Amniotic stem cell (primary cell): ENCODE data around the gene SLC25A21.

Experiments
- DNase-seq: peaks from one replicate; lab custom pipeline; 2025; lab: John Stamatoyannopoulos, UW

The SLC25A21 gene

DNA sequence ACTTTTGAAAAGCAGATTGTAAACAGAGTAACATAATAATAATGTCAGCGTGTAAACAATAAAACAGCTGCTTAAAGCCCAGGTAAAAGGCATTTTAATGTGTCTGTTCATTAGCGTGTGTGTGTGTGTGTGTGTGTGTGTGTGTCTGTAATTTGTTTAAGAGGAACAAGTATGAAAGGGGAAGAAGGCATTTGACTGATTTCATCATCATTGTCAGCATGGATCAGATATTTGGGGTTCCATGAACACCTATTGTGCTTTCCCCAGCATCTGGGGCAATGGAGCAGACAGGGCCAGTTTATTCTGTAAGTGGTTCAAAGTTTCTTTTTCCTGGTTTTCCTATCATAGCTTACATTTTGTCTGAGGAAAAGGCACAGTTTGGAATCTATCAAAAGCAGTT is 28.9 kb downstream of the SLC25A21 start:
- DNase-seq: no peak

DNA sequence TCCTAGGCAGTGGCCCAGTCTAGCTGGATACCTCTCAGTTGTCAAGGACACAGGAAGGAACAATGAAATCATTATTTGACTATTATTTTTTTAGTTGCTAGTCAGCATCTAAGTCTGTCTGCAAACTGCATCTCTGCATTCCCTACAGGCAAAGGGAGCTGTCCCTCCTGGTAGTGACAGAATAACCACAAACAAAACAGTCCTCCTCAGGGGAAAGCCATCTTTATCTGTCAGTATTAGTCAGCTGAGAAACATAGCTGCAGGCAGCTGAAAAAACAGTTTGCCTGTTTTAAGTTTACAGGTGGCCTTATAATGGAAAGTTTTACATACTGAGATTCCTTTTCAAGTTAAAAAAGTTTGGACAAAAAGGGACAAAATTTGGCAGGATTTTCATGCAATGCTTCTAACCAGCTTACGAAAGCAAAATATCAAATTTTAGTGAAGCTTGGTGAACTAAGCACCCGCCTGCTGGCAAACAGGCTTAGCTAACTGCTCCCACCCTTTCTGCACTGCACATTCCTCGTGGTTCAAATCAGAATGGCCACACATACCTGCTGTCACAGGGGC is 29.5 kb downstream of the SLC25A21 start:
- no peak for DNase-seq

DNA sequence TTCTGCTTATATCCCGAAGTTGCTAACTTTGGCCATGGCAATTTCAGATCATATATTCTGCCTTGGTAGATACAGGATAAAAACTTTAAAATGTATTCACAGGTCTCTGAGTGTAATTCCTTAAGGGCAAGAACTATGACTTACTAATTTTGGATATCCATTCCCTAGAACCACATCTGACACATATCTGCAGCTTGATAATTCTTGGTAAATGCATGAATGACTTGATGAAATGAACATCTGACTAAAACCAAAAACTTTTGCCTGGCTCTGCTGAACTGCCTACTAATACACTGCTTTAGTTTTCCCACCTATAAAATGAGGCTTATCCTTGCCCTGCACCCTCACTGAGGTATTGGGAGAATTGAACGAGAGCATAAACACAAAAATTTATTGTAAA is 32.2 kb downstream of the SLC25A21 start:
- no peak for DNase-seq

DNA sequence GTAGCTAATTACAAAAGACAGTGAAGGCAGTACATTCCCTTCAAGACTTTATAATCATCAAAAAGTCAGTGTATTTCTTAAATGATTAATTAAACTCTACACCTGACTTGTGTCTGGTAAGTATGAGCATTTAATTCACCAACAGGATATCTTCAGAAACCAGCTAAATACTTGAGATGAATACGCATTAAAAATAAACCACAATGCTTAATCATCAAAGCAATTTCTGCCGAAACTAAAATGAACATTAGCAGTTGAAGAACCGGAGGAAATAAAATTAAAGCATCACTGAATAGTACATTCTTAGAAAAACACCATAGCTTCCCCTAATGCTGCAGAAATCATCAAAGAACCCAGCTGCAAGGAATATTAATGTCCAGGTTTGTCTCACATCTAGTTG is 32.7 kb downstream of the SLC25A21 start:
- DNase-seq: no peak

DNA sequence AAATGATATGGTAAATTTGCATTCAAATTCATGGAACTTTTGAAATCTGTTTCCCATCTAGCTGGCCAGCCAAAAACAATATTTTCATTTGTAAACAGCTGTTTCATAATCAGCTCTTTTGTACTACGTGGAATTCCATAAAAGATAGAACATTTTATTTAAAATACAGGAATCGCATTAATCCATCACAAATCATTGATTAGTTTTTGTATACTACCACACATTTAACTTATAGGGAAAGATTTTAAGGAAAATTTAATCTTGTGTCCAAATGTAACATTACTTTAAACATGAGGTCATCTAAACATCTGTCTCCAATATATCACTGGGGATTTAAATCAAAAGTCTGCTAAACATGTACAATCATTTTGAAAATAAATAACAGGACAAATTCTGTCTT is 33.5 kb downstream of the SLC25A21 start:
- no peak for DNase-seq

DNA sequence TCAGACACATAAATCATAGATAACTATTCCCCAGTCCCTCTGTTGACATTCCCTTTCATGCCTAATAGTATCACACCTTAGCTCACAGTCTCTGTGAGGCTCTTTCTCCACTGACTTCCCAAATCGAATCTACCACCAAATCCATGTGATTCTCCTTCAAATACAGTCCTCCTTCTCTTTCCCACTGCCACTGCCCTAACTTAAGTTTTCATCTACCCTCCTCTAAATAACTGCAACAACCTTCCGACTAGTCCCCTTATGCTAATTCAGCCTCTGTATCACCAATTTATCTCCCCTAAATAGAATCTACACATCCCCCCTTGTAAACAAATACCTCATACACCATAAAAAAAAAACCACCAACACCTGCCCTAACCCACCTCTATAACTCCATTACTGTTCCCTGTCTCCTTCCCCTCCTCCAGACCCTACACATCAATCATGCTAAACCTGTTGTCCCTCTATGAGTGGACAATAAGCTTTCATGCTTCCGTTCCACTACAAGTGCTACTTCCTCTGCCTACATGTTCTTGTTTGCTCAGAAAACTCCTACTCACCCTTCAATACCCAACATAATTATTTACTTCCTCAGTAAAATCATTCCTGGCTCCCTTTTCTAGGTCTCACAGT is 39.0 kb downstream of the SLC25A21 start:
- DNase-seq: no peak

DNA sequence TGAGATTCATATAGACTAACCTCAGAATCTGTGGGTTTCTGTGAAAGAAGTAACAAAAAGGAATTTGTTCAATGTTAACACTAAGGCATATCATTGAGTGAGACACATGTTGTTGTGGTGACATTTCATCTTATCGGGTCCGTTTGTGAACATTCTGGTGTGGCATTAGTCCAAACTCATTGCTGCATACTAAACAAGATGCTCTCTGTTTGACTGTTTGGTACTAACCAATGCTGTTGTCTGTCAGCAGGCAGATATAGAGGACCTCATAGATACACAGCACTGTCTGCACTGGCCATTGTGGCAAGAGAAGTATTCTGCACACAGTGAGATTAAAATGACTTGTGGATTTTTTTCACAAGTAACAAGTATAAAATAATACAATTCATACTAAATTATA is 41.2 kb downstream of the SLC25A21 start:
- DNase-seq: no peak

DNA sequence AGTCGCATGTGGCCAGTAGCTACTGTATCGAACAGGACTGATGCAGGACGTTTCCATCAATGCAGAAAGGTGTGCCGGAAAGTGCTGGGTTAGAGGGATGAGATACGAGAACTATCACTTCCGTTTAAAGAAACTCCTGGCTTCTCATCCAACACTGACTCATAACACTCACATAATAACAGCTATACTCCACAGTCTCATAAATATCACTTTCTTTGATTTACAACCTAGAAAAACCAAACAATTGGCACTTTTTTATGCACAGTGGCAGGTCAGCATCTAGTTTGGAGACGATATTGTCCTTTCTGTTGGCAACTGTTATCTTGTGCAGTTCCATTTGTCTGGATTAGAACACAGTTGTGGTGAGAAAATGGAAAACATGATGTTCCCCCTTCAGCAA is 43.4 kb downstream of the SLC25A21 start:
- DNase-seq: no peak

DNA sequence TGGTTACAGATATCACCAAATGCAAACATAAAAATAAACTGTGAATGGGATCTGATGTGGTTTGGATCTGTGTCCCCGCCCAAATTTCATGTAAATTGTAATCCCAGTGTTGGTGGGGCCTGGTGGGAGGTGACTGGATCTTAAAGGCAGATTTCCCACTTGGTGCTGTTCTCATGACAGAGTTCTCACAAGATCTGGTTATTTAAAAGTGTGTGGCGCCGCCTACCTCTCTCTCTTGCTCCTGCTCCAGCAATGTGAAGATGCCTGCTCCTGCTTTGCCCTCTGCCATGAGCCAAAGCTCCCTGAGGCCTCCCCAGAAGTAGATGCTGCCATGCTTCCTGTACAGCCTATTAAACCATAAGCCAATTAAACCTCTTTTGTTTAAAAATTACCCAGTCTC is 47.8 kb downstream of the SLC25A21 start:
- DNase-seq: no peak

DNA sequence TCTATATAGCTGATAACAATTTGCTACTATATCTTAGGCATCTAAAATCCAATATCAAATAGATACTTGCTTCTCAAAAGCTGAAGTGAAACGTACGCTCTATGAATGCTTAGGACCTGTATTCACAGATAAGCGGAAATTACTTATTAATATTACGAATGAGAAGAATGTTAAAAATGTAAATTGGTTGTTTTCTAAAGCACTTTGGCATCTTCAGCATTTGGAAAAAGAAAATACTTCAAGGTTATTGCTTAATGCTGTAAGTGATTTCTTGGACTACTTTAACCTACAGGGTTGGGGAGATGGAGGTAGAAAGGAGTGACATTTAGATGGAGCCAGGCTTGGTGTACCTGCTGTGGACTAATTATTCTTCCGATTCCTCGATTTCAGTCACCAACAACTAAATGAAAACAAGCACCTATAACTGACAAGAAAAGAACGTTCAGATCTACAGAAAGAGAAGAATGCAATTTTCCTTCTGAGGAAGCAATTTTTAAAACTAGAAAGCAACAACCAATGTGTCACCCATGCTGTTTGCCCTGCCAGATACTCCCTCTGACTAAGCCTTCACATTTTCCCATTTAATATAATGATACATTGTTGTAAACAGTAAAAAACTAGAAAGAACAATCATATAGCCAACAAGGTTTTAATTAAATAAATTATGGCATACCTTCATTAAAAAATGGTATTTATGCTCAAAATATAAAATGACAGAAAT is 49.3 kb downstream of the SLC25A21 start:
- no peak for DNase-seq

DNA sequence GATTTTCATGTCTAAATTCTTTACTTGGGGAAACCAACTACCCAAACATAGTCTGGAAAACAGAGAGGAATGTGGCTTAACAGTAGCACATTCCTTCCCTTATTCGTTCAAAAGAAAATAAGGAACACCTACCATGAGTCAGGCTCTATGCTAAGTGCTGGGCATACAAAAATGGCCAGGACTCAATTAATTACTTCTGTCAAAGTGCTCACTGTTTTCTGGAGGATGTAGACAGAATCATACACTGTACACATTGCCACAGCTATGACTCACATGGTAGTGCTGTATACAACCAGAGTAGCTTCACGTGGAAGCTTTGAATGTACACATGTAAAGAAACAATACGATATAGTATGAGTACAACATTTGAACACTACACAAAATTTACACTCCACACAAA is 50.1 kb downstream of the SLC25A21 start:
- DNase-seq: no peak

DNA sequence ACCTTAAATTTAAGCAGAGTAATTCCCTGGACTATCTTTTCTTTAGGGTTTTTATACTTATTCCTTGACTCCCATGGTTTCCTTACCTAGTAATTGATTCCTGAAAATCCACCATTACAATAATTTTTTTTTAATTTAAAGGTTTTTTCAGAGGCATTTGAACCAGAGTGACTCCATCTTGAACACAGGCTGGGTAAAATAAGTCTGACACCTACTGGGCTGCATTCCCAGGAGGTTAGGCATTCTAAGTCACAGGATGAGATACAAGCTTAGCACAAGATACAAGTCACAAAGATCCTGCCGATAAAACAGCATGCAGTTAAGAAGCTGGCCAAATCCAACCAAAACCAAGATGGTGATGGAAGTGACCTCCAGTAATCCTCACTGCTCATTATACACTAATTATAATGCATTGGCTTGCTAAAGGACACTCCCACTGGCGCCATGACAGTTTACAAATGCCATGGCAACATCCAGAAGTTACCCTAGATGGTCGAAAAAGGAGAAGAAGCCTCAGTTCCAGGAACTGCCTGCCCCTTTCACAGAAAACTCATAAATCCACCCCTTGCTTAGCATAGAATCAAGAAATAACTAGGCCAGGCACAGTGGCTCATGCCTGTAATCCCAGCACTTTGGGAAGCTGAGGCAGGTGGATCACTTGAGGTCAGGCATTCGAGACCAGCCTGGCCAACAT is 53.6 kb downstream of the SLC25A21 start:
- no peak for DNase-seq

DNA sequence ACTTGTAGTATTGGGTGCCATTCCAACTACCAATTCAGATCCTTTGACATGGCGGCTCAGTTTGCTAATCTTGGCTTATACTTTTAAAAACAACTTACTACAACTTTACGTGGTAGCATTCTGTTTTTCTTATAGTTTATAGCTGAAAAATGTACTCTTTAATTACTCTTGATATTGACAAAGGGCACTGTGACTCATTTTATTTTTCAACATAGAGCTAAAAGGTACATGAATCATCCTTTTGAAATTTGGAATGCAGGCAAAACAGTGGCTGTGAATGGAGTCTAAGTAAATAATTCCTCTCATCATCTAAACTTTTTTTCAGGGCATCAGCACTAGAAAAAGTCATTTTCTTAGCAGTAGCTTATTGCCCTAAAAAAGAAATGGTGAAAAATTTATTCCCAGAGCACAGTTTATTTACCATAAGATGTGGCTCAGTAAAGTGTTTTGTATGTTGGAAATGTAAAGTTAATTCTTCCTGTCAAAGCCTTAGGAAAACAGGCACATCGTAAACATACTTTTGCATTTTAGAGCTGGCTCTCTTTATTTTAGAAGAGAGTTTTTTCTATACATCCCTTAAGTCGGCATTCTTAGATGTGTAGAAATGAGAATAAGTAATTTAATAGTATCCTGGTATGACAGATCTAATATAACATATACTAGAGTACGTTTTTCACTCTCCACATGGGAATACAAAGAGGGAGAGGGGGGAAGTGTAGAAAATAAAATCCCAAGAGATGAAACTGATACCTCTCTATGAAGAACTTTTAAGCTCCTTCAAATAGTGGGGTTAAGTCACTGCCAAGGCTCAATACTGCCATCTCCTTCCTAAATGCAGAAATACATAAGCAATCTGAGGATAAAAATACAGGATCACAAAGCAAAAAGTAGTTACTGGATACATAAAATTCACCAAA is 55.2 kb downstream of the SLC25A21 start:
- no peak for DNase-seq

DNA sequence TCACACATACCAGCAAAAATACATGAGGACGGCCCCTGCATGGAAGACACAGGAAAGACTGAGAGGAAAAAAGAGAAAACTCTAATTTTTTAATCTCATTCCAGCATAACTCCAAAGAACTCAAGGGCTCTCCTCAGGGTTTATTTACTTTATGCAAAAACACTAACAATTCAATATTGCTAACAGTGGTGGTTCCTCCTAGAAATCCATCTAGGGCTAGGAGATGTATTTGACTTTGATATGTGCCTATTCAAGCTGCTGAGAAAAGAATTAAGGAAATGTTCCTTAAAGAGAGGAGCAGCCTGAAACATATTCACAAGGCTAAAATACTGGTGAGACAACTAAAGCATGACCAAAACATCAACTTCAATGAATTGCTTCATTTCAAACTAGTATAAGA is 57.0 kb downstream of the SLC25A21 start:
- no peak for DNase-seq

DNA sequence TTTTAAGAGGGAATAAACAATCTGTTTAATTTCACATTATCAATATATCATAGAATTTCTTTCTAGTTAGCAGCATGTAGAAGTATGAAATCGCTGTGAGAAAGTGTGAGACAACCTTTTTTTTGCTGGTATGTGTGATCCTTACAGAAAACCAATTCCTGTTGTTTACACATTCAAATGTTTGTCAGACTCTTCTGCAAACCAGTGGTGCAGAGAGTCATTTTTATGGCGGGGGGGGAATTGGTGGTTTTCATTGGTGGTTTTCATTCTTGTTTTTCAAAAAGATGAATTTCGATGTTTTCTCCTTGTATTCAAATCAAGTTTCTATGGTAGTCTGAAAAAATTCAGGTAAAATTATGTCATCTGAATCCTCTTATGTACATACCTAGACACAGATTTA is 57.8 kb downstream of the SLC25A21 start:
- no peak for DNase-seq

DNA sequence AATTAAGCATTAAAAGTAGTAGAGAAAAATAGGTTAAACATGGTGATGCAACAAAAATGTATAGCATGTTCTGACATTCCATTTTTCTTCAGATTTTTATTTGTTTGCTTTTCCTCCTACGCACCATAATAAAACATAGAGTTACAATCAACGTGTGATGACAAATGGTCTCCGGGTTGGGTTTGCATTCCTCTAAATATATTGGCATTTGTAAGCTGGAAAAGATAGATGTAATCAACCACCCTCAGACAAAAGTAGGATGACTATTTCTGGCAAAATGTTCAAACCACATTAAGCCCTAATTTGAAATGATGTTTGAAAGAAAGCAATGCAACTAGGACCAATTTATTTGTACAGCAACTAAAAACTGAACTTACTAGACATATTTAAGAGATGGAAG is 58.4 kb downstream of the SLC25A21 start:
- DNase-seq: no peak

DNA sequence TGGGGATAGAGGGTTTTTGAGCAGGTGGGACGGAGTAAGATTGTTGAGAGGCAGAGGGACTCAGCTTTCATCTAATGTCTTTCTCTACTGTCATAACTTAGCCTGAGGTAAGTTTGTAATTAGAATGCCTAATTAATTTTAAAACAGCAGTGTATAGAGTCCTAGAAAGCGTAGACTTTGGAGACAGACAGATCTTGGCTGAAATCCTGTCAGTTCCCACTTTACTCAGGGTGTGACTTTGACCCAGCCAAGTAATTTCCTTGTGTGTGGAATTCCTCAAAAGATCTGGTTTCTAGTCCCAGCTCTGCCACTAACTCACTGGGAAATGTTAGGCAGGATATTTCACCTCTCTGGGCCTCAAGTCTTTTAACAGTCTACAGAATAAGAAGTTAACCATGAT is 74.3 kb downstream of the SLC25A21 start:
- DNase-seq: no peak

DNA sequence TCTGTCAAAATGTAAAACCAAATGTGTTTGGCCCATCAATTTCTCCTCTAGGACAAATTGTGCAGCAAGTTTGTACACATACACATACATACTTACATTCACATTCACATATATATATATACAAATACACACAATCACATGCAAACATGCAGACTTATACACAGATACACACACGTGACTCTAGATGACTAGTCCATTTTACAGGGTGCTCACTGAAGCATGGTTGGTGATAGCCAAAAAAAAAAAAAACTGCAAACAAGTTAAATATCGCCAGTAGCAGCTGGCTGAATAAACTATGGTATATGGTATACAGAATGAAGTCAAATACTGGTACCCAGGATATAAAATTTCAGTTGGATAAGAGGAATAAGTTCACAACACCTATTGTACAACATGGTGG is 77.9 kb downstream of the SLC25A21 start:
- DNase-seq: no peak

DNA sequence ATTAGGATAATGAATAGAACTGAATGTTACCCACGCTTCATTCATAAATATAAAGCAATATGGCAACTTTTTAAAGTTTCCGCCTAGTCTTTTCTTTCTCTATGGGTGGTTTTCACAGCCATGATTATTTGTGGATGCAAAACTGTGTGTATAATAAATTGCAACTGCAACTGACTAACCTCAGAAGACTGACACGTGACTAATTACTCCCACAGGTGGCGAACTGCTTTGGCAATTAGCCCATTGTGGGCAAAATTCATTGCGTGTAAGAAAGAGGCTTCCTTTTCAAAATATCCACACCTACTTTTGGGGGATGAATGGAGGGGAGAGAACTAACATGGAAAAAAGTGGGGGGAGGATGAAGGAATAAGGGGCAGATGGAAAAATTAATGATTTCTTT is 79.0 kb downstream of the SLC25A21 start:
- DNase-seq: no peak

DNA sequence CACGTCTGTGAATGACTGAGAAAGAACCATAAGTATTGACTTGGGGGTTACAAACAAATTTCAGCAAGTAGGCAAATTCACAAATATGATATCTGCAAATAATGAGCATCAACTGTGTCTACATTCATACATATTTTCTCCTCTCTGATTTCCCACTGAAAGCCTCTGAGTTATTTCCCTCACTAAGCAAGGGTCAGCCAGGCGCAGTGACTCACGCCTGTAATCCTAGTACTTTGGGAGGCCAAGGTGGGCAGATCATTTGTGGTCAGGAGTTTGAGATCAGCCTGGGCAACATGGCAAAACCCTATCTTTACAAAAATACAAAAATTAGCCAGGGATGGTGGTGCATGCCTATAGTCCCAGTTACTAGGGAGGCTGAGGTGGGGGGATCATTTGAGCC is 80.8 kb downstream of the SLC25A21 start:
- DNase-seq: no peak

DNA sequence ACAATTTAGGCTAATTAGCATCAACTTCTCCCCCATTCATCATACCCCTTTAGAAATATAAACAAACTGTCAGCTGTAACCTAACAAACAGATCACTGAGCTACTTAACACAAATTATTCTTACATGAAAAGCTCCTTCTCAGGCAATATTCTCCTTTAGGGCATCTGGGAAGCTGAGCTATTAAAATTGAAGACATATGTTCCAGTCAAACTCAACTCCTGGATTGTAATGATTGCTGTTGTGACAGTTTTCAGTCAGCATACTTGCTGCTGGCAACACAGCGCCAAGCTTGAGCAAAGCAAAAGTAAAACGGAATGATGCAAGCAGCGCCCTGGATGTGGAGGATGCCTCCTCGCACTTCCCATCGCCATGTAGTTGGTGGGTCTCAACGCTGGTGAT is 82.4 kb downstream of the SLC25A21 start:
- DNase-seq: no peak

DNA sequence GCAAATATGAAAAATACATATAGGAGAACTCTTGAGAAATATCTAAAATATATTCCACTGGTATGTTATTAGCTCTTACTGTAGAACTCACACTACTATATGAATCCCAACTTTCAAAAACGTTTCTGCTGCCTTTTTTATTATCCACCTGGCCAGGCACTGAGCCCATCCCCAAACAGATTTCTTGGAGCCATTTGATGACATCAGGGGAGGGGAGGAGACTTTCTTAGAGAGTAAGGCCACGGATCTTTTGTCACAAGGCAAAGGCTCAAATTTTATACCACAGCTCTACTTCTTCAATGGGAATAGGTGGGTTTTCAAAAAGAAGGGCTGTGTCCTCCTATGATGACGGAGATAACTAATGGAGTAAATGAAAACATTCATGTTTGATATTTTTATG is 83.0 kb downstream of the SLC25A21 start:
- DNase-seq: no peak
